Posterior vena cava (tissue), 2 donors: ENCODE data around the gene PTPN1. TPM values are rescaled to one million over a fixed set of nuclear protein-coding genes. Genes with fewer than 3 reads are reported as not detected.
"Not testable (repeated sequence)": the region's sequence is repeated elsewhere in the genome, so short reads cannot be mapped to it uniquely, and the experiment has no call there.

Source experiments
- DNase-seq: peaks from one replicate; pipeline ENCODE4 v3.0.0-alpha.2; 2020; ENCODE audit warnings: low spot score
- intact Hi-C, 2 donors: fragments of 100-400 bp; cut with DNase I; formaldehyde crosslinking; loops; one replicate each; pipeline versions ENCODE4 v1.14.1 to v1.14.2; 2022 to 2023
- total RNA-seq, 2 donors: library from RNA; stranded (reverse); fragmentation: NEBNext Ultra II Directional; extraction: Animal tissue kit (Norgen Biotek cat#: 25700); gene quantifications; one replicate each; pipeline ENCODE4 v1.2.1, GENCODE V29; 2021
- donor health status: DM: yes; HTN: yes; CAD: no.
- donor health status: DM: yes; HTN: yes; CAD: no.

Gene PTPN1
- total RNA-seq, 2 donors from 2014 or later = 23.5 to 43.6 TPM

- intact Hi-C loops = no loop called here
Measured at GRCh38 chr20:50592282-50593004, 82.3 kb downstream of the PTPN1 start.

GRCh38 chr20:50593005-50593335, 82.8 kb downstream of the PTPN1 start:
- DNase-seq = no peak
- intact Hi-C loops = no loop called here

More at GRCh38 chr20:50592282-50593004, 82.3 kb downstream of the PTPN1 start:
- DNase-seq = no peak

- DNase-seq = no peak
- intact Hi-C loops = no loop called here
Measured at GRCh38 chr20:50594231-50594590, 84.0 kb downstream of the PTPN1 start.

- no peak for DNase-seq
- intact Hi-C loops = no loop called here
Measured at GRCh38 chr20:50594591-50595432, 84.6 kb downstream of the PTPN1 start.

GRCh38 chr20:50595433-50595895, 85.3 kb downstream of the PTPN1 start:
- intact Hi-C loops = no loop called here
- no peak for DNase-seq

GRCh38 chr20:50595988-50596693, 86.0 kb downstream of the PTPN1 start:
- intact Hi-C loops = no loop called here
- no peak for DNase-seq

DNA sequence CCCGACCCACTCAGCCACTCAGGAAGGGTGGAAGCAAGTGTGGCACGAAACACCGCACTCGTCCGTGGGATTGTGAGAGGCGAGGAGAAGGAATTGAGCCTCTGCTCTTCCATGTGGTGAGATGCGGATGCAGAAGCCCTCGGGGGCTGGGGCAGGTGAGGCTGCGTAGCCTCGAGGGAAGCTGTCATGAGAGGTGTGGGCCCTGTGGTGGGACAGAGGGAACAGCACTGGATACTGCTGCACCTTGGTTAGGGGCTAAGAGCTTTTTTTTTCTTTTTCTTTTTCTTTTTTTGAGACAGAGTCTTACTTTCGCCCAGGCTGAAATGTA, 86.5 kb downstream of the PTPN1 start:
- intact Hi-C loops = no loop called here
- DNase-seq = no peak

DNA sequence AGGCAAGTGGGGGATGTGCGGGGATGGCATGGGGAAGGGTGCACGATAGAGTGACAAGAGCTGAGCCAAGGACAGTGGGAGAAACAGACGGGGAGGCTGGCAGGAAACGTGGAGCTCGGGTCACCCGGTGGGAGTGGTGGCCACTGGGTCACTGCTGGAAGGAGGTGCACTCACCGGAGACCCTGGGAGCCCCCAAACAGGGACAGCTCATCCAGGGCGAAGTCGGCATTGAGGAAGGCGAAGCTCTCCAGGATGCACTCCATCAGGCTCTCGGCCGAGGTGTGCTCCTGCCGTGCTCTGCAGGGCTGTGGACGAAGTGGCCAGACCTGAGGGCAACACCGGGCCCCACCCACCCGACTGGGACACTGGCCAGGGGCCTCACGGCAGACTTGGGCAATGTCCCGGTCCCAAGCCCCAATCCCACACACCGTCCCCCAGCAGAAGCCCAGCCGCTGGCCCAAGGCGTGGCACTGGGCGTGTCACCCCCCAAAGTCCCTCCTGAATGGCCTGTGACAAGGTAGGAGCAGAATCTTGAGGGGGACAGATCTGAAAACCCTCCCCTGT, 87.3 kb downstream of the PTPN1 start:
- intact Hi-C loops = no loop called here
- DNase-seq = no peak

DNA sequence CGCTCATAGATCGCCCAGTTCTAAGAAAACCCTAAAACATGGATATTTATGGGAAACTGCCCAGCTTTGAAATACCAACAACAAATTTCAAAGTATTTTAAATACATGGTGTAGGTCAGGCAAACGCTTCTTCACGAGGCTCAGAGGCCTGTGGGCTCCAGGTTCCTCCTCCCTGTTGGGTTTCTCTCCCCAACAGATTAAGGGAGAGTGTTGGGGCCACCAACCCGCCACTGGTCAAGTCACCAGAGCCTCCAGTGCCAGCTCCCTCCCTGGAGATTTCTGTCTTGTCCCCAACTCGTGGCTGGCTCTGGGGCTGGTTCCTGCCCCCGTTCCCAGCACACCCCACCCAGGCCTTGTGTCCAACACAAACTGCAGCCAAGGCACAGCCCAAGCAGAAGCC, 87.9 kb downstream of the PTPN1 start:
- DNase-seq = no peak
- intact Hi-C loops = no loop called here

DNA sequence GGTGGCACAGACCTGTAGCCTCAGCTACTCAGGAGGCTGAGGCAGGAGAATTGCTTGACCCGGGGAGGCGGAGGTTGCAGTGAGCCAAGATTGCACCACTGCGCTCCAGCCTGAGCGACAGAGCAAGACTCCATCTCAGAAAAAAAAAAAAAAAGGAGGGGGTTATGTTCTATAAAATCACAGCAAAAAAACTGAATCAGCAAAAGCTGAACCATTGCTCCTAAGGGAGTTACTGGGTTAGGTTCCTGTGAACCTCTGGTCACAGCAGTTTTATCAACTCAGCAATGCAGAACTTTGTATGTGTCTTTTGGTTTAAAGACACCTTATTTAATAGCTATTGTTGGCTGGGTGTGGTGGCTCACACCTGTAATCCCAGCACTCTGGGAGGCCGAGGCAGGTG, 88.6 kb downstream of the PTPN1 start:
- DNase-seq, intact Hi-C loops: not testable (repeated sequence)

DNA sequence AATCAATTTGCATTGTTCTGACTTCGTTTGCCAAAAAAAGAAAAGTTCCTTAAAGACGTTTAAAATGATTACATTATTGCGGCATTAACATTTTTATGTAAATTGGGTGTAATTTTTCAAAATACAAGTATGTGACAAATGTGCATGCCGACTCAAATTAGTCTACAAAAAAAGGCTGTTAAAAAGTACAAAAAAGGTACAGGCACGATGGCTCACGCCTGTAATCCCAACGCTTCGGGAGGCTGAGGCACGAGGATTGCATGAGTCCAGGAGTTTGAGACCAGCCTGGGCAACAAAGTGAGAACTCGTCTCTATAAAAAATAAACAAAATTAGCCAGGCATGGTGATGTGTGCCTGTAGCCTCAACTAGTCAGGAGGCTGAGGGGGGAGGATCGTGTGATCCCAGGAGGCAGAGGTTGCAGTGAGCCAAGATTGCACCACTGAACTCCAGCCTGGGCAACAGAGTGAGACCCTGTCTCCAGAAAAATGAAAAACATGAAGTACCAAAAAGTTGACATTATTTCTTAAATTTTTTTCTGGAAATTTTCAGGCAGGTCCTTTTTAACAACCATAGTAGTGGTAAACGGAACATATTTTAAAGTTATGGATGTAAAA, 90.2 kb downstream of the PTPN1 start:
- intact Hi-C loops = no loop called here
- no peak for DNase-seq

DNA sequence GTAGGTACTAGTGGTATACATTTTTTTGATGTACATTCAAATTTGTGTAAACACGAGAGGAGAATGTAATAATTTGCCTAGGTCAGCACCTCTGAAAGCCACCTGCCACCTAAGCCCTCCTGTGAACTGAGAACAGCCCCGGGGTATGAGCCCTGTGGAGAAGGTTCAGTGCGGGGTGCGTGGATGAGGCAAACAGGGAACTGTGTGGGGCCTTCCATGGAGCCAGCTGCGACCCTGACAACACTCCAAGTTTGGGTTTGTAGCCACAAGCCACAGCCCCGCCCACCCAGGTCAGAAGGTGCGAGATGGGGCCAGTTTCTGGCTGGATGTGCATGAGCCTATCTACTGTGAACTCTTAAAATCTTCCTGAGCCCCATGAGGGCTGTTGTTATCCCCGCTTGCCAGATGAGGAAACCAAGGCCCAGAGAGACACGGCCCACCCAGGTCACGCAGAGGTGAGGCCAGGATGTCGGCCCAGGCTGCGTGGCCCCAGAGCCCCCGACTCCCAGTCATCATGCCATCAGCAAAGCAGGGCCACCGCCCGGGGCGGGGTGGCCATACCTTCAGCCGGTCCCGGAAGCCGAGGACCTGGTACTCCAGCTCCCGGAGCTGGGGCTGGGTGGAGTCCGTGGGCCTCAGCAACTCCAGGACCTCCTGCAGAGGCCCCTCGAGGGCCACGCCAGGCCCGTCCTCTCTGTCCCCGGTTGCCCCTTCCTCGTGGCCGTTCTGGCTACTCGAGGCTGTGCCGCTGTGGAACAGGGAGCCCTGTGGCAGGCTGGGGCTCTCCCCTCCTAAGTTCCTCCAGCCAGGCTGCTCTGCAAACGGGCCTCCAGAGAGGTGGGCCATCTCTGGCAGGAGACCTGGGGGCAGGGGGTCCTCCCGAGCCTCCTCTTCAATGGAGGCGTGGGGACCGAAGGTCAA, 91.6 kb downstream of the PTPN1 start:
- DNase-seq = no peak
- intact Hi-C loops = no loop called here

DNA sequence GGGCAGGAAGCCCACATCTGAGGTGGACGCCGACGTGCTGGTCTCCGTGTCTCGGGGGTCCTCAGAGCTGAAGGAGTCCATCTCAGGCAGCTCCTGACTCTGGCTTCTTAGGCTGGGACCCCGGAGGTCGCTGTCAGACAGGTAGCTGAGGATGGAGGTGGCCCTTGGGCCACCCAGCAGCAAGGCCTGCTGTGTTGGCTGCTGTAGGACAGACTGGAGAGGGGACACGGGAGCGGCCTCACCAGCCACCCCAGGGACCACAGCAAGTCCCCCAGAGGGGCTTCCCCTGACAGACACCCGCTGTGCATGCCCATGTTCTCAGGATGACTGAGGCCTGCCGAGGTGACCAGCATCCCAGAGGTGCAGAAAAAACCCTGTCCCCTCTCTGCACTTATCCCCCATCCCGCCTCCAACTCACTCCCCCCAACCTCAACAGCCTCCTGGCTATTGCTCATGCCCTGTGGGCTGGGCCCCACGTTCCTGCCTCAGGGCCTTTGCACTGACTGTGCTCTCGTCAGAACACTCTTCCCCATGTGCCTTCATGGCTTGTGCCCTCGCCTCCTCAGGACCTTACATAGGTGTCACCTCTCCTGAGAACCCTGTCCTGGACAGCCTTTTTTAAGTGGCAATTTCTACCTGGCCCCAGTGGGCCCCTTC, 92.4 kb downstream of the PTPN1 start:
- intact Hi-C loops = no loop called here
- DNase-seq = no peak

- intact Hi-C loops = no loop called here
- DNase-seq = no peak
Measured at GRCh38 chr20:50604451-50604850, 94.3 kb downstream of the PTPN1 start.

DNA sequence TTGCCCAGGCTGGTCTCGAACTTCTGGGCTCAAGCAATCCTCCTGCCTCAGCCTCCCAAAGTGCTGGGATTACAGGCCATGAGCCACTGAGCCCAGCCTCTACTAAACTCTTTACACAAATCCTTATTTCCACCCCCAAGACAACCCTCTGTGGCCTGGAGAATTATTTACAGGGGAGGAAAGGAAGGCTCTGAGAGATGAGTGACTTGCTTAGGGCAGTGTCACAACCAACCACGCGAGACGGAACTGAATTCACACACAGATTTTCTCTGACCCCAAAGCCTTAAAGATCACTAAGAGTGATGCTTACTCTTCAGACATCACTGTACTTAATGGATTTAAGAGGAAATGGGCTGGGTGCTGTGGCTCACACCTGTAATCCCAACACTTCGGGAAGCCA, 95.0 kb downstream of the PTPN1 start:
- intact Hi-C loops = no loop called here

DNA sequence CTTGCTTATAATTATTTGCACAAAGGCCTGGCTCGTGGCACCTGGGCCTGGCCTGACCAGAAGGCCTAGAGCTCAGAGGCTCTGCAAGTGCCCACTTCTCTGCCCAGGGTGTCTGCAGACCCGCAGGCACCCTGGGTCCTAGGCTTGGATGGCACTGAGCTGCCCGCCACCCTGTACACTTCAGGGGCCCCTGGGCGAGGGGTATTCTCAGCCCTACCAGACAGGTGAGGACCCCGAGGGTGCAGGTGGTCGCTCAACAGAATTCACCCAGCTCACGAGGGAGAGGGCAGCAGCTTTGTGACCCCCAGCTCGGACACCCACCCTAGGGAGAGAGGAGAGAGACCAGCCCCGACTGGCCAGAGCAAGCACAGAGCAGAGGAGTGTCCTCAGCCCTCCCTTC, 97.3 kb downstream of the PTPN1 start:
- no peak for DNase-seq
- intact Hi-C loops = no loop called here

More for the DNA sequence above, 95.0 kb downstream of the PTPN1 start:
- DNase-seq = no peak

DNA sequence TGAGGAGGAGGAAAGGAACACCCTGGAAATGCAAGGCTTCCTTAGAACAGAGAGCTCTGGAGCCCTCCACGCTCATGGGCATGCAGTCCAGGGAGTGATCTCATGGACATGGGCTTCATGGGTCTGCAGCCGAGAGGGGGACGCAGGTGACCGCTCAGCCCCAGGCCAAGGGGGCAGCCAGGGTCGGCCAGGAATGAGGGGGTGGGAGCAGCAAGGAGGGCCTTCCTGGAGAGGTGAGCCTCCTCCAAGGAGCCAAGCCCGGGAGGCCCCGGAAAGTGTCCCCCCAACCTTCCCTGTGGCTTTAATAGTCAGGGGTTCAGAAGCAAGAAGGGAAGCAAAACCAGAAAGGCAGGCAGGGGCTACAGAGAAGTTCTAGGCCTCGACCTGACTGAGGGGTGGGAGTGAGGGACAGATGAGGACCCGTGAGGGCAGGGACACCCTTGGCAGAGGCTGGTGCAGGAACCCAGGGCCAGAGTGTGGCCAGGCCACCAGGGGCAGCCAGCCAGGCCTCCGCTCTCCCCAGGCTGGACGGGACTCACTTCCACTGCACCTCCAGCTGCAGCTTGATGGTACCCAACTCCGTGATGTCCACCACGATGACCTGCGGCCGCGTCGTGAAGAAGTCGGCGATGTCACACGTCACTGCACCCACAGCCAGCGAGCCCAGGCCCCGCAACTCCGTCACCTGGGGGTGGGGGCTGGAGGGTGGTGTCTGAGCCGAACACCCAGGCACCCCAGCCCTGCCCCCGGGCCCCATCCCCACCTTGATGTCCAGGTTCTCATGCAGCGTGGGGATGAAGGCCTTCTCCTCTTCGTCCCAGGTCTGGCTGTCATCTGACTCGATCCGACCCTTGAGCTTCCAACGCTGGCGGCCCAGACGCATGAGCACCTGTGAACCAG, 97.9 kb downstream of the PTPN1 start:
- intact Hi-C loops = no loop called here
- no peak for DNase-seq
